Stimulated activated CD4-positive, alpha-beta T cell treated with anti-CD3 and anti-CD28 coated beads, Interleukin-4, amount 100 ng/mL, for 48 hours (primary cell): Measurements from ENCODE around the gene SYT14.
"Not testable (repeated sequence)": the region's sequence is repeated elsewhere in the genome, so short reads cannot be mapped to it uniquely, and the experiment has no call there.

Source experiments
- DNase-seq, 2 donors: peaks; one replicate each; pipeline ENCODE4 v3.0.0-alpha.2; 2020; ENCODE audit warnings: low read depth in 2 of 2

The SYT14 gene

DNA sequence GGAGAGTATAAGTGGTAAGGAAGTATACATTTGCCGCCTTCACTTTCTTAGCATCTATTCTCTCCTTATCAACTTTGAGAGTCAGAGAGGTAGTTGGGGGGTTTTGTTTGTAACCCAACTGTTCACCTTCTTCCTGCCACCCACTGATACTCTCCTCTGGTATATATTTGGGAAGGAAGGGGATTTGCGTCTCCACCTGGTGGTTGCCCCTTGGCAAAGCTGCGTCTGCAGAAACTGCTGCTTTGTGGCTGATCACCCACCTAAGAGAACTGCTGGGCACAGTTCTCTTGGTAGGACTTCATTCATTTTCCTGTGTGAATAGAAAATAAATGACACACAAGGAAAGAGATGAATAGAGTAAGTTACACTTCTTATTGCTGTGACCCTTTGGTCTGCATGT lies 87.0 kb downstream of the SYT14 start:
- DNase-seq = no peak

- DNase-seq = no peak
Measured at GRCh38 chr1:210025870-210026269, 87.9 kb downstream of the SYT14 start.

DNA sequence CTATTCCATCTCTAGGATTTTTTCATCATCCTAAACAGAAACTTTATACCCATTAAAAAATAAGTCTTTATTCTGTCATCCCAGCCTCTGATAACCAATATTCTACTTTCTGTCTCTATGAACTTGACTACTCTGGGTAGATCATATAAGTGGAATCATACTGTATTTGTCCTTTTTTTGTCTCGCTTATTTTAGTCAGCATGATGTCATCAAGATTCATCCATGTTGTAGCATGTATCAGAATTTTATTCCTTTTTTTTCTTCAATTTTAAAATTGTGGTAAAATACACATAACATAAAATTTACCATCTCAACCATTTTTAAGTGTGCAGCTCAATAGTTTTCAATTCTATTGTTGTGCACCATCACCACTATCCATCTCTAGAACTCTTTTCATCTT lies 90.0 kb downstream of the SYT14 start:
- no peak for DNase-seq

- DNase-seq = no peak
Measured at GRCh38 chr1:210031473-210031872, 93.5 kb downstream of the SYT14 start.

- no peak for DNase-seq
Measured at GRCh38 chr1:210043058-210043457, 105.0 kb downstream of the SYT14 start.

DNA sequence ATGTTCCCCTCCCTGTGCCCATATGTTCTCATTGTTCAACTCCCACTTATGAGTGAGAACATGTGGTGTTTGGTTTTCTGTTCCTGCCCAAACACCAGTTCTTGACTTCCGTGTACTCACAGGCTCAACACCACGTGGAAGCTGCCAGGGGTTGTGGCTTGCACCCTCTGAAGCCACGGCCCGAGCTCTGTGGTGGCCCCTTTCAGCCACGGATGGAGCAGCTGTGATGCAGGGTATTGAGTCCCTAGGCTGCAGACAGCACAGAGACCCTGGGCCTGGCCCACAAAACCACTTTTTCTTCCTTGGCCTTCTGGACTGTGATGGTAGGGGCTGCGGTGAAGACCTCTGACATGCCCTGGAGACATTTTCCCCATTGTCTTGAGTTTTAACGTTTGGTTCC lies 111.6 kb downstream of the SYT14 start:
- no peak for DNase-seq

- DNase-seq = not testable (repeated sequence)
Measured at GRCh38 chr1:210050491-210050890, 112.5 kb downstream of the SYT14 start.

DNA sequence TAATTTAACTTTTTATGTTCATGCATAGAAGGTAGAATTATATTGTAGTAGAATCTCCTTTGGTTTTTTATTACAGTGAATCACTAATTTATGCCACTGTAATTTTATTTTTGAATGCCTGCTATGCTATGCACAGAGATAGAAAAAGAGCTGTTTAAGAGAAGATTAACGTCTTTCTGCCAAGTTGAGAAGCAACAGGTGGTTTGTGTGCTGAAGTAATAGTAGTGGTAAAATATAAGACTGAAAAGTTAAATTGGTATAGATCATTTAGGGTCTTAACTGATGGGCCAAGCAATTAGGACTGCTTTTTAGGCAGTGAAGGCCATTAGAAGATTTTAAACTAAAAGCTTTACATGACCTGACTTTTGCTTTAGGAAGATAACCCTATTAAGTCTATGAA lies 115.1 kb downstream of the SYT14 start:
- DNase-seq = no peak

GRCh38 chr1:210057593-210057992 lies 119.6 kb downstream of the SYT14 start:
- DNase-seq = no peak

DNA sequence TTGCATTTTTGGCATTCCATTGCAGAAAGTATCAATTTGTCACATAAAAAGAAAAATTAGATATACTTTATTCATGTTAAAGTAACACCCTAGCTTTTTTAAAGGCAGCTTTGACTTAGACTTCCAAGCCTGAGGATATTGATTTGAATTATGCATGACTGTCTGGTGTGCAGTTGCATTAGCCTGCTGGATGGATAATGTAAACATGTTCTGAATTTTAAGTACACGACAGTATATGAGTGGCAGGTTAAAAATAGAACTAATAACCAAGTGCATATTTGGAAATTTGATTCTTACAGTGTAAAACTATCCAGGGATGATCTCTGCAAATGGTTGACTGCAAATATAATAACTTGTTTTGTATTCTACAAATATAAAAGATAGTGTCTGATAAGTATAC lies 124.0 kb downstream of the SYT14 start:
- DNase-seq = no peak

GRCh38 chr1:210070531-210070930 lies 132.5 kb downstream of the SYT14 start:
- no peak for DNase-seq

GRCh38 chr1:210072129-210072528 lies 134.1 kb downstream of the SYT14 start:
- DNase-seq = no peak

DNA sequence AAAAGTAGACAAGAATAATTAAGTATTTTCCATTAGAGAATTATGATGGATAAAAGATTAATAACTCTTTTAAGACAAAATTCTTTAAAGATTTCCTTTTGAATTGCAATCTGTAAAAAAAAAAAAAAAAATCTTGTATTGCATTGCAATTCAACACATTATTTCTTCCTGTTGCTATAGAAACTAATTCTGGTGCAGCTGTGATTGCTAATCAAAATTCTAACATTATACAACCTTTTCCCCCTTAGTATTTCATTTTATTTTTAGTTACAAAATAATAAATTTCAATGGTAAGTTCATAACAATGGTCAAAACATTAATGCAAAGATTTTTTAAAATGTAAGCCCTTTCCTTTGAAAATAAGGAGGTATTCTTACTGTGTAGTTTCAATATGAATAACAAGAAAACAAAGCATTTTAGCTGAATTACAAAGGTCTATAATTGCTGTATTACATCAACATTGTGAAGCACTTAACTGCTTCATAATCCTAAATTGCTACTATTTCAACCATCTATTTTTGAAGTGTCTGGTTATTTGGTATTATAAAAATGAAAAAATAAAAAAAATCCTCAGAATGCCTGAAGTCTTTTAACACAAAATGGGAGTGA lies 135.0 kb downstream of the SYT14 start:
- no peak for DNase-seq

GRCh38 chr1:210074904-210075303 lies 136.9 kb downstream of the SYT14 start:
- no peak for DNase-seq

GRCh38 chr1:210076620-210077019 lies 138.6 kb downstream of the SYT14 start:
- DNase-seq = no peak

- DNase-seq = no peak
Measured at GRCh38 chr1:210081494-210081893, 143.5 kb downstream of the SYT14 start.

- no peak for DNase-seq
Measured at GRCh38 chr1:210085359-210085758, 147.3 kb downstream of the SYT14 start.

GRCh38 chr1:210087058-210087457 lies 149.0 kb downstream of the SYT14 start:
- DNase-seq = no peak

DNA sequence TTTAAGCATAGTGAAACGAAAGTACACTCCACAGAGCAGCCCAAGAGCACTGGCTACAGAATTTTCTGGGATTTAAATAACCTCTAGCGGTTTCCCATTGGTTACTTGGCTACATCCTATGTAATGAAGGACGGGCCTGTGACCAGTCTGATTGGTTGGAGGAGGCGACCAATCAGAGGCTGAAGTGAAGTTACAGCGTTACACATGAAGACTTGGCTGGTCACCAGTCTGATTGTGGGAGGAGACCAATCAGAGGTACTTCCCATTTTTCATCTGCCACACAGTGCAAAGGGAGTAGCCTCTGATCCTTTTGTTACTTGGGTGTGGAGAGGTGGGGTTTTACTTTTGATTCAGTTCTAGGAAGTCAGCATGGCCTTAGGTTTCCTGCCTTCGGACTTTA lies 151.8 kb downstream of the SYT14 start:
- no peak for DNase-seq

- DNase-seq = no peak
Measured at GRCh38 chr1:210092366-210092765, 154.3 kb downstream of the SYT14 start.

DNA sequence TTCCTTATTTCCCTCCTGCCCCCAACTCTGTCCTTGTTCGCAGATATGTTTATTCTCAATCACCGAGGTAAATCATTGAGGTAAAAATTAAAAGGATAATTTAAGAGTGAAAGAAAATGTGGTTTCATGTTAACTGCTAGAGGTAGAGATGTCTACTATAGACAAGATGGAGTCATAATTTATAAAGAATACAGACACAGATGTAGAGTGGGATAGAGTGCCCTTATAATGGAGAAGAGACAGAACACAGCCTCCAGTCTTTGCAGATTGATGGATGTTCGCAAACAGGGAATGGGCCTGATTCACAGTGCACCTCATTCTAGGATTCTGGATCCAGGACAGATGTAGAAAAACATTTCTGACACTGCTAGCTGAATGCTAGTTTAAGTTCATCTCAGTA lies 155.4 kb downstream of the SYT14 start:
- no peak for DNase-seq

DNA sequence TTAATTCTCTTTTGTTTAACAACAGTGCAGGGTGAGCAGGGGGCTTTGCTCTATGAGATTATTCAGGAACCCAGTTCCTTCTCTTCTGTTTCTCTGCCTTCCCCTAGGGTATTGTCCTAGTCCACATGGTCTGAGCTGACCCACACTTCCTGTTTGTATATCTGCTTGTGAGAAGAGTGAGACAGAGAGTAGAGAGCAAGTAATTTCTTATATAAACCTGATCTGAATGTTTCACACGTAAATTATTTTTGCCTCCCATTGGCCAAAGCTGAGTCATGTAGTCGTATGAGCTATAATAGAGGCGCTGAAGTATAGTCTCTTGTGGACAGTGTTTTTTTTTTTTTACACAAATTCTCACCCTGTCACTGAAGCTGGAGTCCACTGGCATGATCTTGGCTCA lies 160.3 kb downstream of the SYT14 start:
- no peak for DNase-seq

GRCh38 chr1:210099921-210100320 lies 161.9 kb downstream of the SYT14 start:
- DNase-seq = no peak

- DNase-seq = no peak
Measured at GRCh38 chr1:210104103-210104502, 166.1 kb downstream of the SYT14 start.
